ENCODE measurements around the gene USP12.
"Not testable (repeated sequence)": the region's sequence is repeated elsewhere in the genome, so short reads cannot be mapped to it uniquely, and the experiment has no call there.

The USP12 gene

GRCh38 chr13:27118428-27119054, 53.1 kb downstream of the USP12 start:
- no peak for DNase-seq

GRCh38 chr13:27117952-27118351, 53.7 kb downstream of the USP12 start:
- DNase-seq = no peak

- no peak for DNase-seq
Observed at GRCh38 chr13:27117158-27117557, 54.5 kb downstream of the USP12 start.

GRCh38 chr13:27113436-27113835, 58.2 kb downstream of the USP12 start:
- no peak for DNase-seq

GRCh38 chr13:27112006-27112405, 59.6 kb downstream of the USP12 start:
- DNase-seq = no peak

GRCh38 chr13:27110056-27110746, 61.4 kb downstream of the USP12 start:
- no peak for DNase-seq

- DNase-seq = no peak
Observed at GRCh38 chr13:27106144-27106543, 65.5 kb downstream of the USP12 start.

- no peak for DNase-seq
Observed at GRCh38 chr13:27104606-27105005, 67.0 kb downstream of the USP12 start.

- DNase-seq = no peak
Observed at GRCh38 chr13:27101847-27102246, 69.8 kb downstream of the USP12 start.

- no peak for DNase-seq
Observed at GRCh38 chr13:27101289-27101688, 70.3 kb downstream of the USP12 start.

GRCh38 chr13:27097691-27098090, 73.9 kb downstream of the USP12 start:
- DNase-seq = no peak

GRCh38 chr13:27091451-27091850, 80.2 kb downstream of the USP12 start:
- no peak for DNase-seq

- DNase-seq = no peak
Observed at GRCh38 chr13:27088619-27089018, 83.0 kb downstream of the USP12 start.

GRCh38 chr13:27086599-27087265, 84.9 kb downstream of the USP12 start:
- DNase-seq = no peak

- no peak for DNase-seq
Observed at GRCh38 chr13:27083183-27083582, 88.4 kb downstream of the USP12 start.

- no peak for DNase-seq
Observed at GRCh38 chr13:27081893-27082679, 89.5 kb downstream of the USP12 start.

GRCh38 chr13:27080018-27080948, 91.3 kb downstream of the USP12 start:
- no peak for DNase-seq

GRCh38 chr13:27079421-27079958, 92.1 kb downstream of the USP12 start:
- no peak for DNase-seq

GRCh38 chr13:27077451-27077850, 94.2 kb downstream of the USP12 start:
- no peak for DNase-seq

GRCh38 chr13:27076421-27076820, 95.2 kb downstream of the USP12 start:
- DNase-seq = no peak

GRCh38 chr13:27073186-27073585, 98.4 kb downstream of the USP12 start:
- DNase-seq = no peak

- not testable (repeated sequence) for DNase-seq
Observed at GRCh38 chr13:27066123-27066522, 105.5 kb downstream of the USP12 start.
